Right renal cortex interstitium (tissue), 3 donors: ENCODE measurements around the gene PCDH12. TPM values are rescaled to one million over a fixed set of nuclear protein-coding genes. Genes with fewer than 3 reads are reported as not detected.

Experiments used
- DNase-seq, 3 donors: peaks; one replicate each; pipeline ENCODE4 v3.0.0-alpha.2; 2013; ENCODE audit warnings: low read depth in 3 of 3, low spot score in 2 of 3
- polyA plus RNA-seq, 3 donors: library from polyadenylated mRNA; unstranded; fragments of 120-200 nt; gene quantifications; one replicate each; pipeline ENCODE4 v1.2.1, GENCODE V29; 2013; ENCODE audit not compliant: insufficient read length in 3 of 3

Gene PCDH12
- polyA plus RNA-seq, 3 donors = 16.1 to 17.0 (median 16.9) TPM

- no peak for DNase-seq
Measured at GRCh38 chr5:141966963-141967333, 8.9 kb upstream of the PCDH12 start.

DNA sequence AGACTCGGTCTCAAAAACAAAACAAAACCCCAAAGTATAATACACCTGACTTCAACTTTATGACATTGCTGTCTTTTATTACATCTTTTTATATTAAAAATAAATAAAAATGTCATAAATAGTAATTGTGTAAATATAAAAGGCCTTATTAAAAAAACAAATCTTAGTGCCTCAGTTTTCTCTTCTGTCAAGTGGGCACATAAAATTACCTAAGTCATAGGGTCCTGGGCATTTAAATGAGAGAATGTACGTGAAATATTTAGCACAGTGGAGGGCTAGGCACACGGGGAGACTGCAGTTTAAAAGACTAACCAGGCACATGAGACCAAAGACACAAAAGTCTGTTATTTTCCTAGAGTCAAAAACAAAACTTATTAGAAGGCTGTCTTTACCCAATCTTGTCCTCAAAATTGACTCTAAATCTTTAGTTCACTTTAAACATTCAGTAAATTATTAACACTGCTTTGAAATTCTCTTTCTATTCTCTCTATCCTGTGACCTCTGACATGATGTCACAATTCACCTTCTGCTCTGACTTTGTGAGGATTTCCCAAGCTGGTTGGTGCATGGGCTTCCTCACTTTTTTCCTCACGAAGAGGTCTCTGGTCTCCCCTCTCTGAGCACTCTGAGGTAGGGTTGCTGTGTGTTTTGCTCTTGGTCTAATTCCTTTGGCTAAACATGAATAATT, 8.4 kb upstream of the PCDH12 start:
- DNase-seq = no peak

DNA sequence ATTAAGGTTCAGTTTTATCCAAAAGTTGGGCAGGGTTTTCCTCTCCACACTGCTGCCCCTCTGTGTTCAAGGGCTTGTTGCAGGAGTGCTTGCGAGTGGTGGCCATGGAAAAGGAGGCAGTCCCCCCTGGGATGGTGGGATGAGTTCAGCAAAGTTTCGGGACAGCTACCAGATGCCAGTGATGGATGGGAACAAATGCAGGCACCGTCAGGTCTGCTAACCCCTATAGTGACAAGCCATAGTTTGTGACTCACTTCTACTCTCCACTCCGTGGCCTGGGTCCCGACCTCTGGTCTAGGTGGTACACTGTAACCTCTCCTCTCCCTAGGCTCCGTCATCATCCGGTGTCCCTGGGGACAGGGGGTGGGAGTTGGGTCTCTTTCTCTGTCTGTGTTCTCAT, 7.1 kb upstream of the PCDH12 start:
- no peak for DNase-seq

DNA sequence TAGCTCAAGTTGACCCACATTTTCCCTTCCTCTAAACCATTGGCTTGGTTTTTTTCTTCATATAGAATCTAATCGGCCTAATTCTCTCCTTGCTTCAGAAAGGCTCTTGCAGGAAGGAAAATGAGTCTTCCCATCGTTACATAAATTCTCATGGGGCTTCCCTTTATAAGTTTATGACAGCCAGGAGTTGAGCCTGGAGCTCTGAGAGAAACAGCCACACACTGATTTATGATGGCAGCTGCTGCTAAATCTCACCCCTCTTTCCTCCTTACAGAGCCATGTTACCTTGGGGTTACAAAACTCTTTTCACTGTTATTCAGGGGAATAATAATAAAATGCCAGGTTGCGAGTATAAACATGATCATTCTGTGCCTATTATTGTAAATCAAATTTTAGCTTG, 5.7 kb upstream of the PCDH12 start:
- DNase-seq = no peak

- DNase-seq = no peak
Measured at GRCh38 chr5:141961466-141961865, 3.5 kb upstream of the PCDH12 start.

DNA sequence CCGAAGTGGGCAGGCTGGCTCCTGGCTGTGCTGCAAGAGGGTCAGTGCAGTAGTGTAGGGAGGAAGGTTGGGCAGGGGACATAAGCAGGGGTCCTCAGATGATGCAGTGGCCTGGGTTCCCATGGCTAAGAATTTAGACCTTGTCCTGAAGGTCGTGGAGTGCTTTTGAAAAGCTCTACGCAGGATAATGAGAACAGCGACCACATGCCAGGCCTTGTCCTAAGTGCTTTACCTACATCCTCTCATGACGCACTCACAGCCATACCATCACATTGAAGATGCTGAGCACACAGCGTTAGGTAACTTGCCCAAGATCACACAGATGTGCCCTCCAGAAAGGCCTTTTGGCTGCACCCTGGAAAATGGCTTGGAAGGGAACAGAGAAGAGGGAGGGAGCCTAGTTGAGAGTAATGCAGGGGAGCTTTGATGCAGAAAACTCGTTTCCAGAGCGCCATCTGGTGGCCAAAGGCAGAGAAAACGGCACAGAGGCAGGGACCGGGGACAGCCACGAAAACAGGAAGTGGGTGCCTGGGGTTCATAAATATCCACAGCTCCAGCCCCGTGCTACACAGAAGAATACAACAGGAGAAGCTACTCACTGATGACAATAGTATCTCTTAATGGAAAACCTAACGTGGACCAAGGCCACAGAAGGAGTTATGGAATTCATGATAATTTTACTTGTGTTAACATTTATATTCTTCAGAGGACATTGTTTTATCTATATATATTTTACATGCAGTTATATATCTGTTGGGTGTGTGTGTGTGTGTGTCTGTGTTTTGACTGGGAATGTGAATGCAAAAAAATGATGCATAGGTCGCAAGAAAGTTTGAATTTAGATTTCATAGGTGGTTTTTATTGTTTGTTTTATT, 2.7 kb upstream of the PCDH12 start:
- DNase-seq = peak in 2 of 3 donors; percentile 84 to 87

DNA sequence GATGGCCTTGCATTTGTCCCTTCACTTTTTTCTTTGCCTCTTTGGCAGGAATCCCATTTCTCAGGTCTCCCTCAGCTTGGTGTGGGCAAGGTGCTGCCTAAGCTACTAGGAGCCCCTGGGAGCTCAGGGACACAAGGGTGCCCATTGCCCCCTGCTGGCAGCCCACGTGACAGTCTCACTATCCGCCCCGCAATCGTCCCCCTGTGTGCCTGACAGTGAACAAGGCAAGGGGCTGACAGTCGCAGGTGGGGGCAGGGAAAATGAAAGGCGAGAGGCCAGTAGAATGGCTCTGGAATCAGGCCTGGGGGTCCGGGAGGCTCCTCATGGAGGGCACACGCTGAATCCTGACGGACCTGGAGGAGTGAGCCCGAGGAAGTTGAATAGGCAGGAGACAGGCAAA, 2.0 kb upstream of the PCDH12 start:
- no peak for DNase-seq

GRCh38 chr5:141958546-141959172, 657 bp upstream of the PCDH12 start:
- no peak for DNase-seq

DNA sequence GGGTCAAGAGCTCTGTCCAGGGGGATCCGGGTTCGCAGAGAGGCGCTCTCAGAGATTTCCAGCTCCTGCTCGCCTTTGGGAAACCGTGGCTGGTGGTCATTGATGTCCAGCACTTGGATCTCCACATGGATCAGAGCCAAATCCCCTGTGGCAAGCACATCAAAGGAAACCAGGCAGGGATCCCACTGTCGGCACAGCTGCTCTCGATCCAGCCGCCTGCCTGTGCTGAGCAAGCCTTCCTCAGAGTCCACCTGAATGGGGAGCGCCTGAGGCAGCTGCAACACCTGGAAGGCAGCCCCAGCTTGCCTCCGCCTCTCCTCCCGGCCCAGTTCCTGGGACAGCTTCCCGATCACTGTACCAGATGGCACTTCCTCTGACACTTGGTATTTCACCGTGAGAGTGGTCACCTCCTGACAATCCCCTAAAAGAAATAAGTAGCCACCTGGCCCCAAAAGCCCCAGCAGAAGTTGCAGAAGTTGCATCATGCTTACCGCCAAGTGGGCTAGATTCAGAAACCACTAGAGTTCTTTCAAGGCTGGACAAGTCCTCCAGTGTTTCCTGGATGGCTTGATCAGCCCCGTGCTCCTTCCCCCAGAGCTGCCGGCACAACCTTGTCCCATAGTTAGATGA, 520 bp downstream of the PCDH12 start:
- no peak for DNase-seq

- DNase-seq = no peak
Measured at GRCh38 chr5:141954194-141954593, 3.8 kb downstream of the PCDH12 start.

GRCh38 chr5:141952020-141952419, 6.0 kb downstream of the PCDH12 start:
- DNase-seq = no peak

DNA sequence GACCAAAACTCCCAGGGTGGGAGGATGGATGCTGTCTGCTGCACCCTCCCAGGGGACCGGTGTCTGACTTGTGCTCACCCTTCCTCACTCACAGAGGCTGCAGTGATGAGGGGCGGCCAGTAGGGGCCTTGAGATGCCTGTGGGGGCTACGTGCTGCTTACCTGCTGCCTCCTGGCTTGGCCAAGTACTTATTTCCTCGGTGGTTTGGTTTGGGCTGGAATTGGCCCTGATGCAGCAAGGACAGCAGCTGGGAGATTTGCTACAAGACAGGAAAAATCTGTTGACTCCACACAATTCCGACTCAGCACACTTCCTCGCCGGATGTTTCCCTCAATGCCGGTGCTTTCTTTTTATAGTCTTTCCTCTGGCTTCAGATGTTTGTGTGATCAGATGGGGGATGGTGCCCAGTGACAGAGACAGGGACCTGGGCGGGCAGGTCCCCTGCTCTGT, 6.6 kb downstream of the PCDH12 start:
- DNase-seq = no peak

DNA sequence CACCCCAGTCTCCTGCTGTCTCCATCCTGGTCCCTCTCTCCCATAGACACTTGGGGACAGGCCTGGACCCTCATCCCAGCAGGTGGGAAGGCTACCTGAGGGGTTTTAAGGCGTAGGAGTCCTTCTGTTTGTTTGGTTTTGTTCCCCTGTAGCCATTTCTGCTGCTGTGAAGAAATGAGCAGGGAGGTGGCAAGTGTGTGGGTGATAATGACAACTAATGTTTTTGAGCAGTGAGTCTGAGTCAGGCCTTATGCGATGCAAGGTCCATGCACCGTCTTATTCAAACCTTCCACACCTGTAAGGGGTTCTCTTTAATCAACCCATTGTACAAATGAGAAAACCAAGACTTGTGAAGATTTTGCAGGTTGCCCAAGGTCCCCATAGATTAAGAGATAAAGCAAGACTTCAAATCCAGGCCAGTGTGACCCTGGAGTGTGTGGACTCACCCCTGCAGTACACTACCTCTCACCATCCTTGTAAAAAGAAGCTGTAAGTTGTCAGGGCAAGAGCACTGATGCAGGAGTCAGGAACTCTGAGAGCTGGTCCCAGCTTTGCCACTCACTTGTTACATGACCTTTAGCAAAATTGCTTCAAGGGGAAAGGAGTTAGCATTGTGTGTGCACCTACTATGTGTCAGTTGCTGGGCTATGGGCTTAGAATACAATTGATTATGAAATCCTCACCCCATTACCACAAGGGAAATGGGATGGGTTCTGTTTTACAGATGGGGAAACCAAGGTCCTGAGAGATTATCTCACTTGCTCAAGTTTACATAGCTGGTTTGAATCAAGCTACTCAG, 7.6 kb downstream of the PCDH12 start:
- DNase-seq = no peak

DNA sequence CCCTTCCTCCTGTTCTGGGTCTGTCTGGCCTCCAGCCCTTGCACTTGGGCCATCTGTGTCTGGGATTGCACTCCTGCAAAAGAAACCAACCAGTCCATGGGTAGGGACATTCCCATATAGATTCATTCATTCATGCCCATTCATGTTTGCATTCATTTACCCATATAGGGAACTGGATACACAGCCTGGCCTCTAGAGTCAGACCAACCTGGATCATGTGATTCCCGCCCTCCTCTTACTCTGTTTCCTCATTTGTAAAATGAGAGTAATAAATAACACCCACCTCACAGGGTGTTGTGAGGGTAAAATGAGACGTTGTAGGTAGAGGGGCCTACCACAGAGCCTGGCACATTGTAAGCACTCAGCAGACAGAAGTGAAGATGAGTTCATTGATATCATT, 8.5 kb downstream of the PCDH12 start:
- no peak for DNase-seq

- DNase-seq = no peak
Measured at GRCh38 chr5:141948812-141949211, 9.2 kb downstream of the PCDH12 start.

DNA sequence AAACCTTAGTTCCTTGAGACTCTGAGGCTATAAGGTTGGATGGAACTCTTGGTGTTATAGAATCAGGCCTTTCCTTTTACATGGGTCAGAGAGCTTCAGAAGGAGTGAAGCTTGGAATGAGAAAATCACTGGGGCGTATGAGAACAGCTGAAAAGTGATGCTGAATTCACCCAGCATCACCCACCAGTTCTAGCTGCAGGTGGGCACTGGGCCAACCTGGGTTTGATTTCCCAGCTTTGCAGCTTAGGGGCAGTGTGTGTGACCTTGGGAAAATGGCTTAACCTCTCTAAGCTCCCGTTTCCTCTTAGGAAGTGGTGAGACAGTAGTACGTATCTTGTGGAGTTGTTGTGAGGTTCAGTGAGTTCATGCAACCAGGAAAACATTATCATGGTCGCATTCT, 10.7 kb downstream of the PCDH12 start:
- DNase-seq = no peak

- DNase-seq = no peak
Measured at GRCh38 chr5:141945511-141946051, 12.4 kb downstream of the PCDH12 start.

DNA sequence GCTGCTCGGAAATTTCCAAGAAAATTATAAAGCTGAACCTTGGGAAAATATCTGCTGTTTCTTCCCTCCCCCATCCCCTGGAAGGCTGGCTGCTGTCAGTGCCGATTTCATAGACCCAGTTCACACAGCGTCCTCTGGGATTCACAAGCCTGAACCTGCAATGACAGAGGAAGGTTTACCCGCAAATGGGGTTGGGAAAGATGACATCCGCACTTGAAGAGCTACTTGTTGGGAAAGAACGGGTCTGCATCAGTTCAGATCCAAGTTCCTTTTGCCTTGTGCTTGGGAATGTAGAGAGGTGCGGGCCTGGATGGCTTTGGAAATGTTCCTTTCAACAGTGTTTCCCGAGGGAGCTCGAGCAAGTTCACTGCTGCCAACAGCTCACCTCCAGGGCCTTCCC, 13.9 kb downstream of the PCDH12 start:
- no peak for DNase-seq

DNA sequence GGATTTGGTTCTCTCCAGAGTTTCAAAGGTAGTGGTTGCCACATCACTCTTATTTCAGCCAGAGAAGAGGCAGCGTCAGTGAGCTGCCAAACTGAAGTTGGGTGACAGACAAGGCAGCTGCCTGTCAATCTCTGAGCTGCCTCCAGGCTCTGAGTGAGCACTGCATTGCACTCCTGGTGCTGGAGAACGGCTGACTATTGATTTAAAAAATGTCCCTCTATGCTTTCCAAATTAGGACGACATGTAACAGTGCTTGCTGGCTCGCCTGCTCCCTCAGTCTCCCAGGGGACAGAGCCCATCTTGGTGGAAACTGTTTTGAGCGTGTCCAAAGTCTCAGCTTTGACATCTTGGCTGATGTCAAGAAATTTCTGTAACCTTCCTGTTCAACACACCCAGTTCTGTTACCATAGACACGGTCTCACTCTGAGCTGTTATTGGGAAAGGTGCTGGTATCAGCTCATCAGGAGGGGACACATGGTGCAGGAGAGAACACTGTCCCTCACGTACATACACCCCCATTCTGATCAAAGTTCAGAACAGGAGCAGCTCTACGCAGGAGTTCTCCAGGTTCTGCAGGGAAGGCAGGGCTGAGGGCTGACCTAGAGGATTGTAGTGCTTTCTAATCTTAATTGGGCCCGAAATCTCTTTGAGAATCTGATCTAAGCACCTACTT, 15.7 kb downstream of the PCDH12 start:
- DNase-seq = no peak

DNA sequence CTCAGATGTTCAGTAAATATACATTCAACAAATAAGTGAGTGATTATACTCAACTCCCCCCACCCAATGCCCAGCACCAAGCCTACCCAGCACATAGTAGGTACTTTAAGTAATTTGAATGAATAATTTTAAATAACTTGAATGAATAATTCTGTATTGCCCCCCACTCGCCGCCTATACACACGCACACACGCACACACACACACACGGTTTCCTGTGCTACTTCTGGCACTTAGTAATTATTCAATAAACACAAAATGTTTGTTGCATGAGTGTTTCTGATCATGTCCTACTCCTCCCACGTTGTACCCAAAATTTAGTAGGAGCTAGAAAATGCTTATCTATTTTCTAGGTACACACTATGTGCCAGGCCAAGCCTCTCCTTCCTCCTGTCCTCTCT, 16.2 kb downstream of the PCDH12 start:
- DNase-seq = no peak
